ENCODE data around the gene SOCS7.

Gene SOCS7

GRCh38 chr17:38369124-38369886 is 17.7 kb downstream of the SOCS7 start:
- no peak for DNase-seq

DNA sequence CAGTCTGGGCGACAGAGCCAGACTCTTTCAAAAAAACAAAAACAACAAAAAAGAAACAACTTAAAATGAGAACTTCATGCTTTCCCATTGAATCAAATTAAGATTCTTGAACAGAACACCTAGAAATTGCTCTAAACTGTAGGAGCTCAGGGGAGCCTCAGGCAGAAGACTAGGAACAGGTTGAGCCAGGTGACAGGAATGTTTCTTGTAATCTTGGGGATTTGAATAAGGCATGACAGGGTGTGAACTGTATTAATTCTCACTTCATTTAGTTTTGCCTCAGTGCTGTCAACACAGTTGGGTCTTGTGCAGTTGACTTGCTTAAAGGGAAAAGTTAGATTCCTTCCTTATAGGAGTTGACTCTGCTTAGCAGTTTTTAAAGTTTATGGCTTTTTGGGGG is 27.8 kb downstream of the SOCS7 start:
- no peak for DNase-seq

DNA sequence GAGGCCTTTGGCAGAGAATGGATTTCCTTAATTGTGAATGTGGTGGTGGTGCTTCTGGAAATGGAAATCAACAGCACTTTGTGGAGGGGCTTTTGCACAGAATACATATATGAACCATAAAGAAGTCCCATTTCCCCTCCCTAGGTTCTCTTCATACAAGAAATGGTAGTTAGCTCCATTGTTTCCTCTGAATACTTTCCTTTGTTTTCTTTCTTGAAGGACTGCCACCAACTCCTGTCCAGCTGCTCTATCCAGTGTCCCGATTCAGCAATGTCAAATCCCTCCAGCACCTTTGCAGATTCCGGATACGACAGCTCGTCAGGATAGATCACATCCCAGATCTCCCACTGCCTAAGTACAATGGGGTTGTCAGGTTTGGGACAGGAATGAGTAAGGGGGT is 43.4 kb downstream of the SOCS7 start:
- DNase-seq: no peak

DNA sequence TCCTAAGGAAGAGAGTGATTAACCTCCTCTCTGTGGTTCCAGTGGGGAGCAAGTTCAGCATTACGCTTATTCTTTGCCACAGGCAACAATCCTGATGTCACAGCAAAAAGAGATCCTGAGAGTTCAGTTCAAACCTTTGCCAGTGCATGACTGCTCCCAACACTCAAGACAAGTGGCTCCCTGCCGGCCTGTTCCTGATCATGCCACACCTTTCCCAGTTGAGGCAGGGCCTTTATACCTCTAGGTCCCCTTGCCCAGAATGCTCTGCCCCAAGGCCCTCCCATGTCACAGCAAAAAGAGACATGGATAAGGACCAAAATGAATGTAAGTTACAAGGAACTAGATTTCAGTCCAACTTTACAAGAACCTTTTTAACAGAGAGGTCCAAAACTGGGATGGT is 45.6 kb downstream of the SOCS7 start:
- DNase-seq: no peak

DNA sequence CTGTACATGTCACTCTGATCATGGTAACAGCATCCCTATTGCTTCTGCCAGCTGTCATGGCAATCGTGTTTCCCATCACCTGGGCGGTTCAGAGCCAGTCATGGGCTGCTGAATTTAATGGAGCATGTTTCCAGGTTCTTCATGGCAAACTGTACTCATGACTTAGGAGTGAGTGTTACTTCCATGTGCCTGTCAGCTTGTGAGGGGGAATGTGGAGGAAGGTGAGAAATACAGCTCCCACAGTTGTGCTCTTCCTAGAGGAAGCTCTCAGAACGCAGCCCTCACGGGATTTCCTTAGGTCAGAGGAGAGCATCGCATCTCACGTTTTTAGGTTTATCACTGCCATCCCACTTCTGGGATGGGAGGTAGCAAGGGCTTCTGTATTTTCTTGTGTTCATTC is 48.6 kb downstream of the SOCS7 start:
- no peak for DNase-seq

GRCh38 chr17:38401459-38401858 is 49.8 kb downstream of the SOCS7 start:
- DNase-seq: no peak

GRCh38 chr17:38402897-38403296 is 51.3 kb downstream of the SOCS7 start:
- DNase-seq: no peak

- DNase-seq: no peak
These were observed 51.8 kb downstream of the SOCS7 start for GRCh38 chr17:38403491-38403890.

DNA sequence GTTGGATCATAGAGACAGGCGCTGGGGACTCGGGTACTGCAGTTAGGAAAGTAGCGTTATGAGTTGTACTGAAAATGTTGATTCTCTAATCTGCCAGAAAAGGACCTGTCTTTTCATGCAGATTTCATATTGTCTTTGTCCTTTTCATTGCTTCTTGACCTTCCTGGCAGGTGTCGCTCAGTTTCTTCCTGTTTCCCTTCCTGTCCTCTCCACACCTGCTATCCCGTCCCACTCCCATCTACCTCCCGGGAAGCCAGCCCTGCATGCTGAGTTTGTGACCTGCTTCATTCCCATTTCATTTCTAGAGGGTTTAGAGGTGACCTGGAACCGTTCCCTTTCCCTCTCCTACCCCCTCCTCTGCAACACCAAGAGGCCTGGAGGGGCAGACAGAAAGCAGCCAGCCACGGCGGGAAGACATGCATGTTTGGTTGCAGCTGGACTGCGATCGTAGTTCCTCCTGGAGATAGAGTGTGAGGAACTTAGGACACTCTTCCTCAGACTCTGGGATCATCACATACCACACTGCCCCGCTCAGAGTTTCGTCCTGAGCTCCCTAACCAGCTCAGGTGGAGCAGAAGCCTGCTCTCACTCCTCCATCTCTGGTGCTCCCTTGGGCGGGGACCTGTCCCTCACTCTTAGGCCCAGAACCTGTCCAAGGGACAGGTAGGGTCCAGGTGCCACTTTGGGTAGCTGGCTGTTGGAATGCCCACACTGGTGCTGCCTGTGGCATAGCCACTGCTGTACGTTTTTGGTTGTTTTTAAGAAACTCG is 52.7 kb downstream of the SOCS7 start:
- no peak for DNase-seq

DNA sequence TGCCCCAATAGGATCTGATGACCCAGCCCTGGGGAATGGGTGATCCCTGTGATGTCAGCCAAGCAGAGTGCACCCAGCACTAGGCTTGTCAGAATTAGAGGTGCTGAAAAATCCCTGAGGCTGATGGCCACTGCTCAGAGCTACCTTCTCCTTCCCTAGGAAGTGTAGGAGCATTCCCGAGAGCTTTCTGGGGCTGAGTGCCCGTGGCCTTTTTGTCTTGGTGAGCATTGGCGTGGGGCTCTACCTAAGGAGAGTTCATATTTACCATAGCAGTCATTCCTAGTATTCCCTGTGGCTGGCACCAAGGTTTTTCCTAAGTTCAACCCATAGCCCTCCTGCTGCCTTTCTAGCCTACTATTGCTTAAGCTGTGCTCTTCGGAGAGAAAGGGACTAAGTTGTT is 54.0 kb downstream of the SOCS7 start:
- DNase-seq: no peak

GRCh38 chr17:38410201-38410600 is 58.6 kb downstream of the SOCS7 start:
- no peak for DNase-seq

- DNase-seq: peak; percentile 96
These were observed 63.9 kb downstream of the SOCS7 start for GRCh38 chr17:38415250-38416194.

DNA sequence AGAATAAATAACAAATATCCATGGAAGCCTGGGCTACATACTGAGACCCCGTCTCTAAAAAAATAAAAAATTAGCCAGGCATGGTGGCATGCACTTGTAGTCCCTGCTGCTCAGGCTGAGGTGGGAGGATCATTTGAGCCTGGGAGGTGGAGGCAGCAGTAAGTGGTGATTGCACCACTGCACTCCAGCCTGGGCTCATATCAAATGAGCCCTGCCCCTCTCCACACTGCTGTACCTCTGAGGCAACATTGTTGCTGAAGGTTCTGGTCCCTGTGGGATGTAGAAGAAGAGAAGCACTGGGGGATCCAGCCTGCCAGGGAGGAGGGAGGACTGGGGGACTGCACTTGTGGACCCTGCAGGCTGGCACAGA is 65.2 kb downstream of the SOCS7 start:
- DNase-seq: peak; percentile 49

DNA sequence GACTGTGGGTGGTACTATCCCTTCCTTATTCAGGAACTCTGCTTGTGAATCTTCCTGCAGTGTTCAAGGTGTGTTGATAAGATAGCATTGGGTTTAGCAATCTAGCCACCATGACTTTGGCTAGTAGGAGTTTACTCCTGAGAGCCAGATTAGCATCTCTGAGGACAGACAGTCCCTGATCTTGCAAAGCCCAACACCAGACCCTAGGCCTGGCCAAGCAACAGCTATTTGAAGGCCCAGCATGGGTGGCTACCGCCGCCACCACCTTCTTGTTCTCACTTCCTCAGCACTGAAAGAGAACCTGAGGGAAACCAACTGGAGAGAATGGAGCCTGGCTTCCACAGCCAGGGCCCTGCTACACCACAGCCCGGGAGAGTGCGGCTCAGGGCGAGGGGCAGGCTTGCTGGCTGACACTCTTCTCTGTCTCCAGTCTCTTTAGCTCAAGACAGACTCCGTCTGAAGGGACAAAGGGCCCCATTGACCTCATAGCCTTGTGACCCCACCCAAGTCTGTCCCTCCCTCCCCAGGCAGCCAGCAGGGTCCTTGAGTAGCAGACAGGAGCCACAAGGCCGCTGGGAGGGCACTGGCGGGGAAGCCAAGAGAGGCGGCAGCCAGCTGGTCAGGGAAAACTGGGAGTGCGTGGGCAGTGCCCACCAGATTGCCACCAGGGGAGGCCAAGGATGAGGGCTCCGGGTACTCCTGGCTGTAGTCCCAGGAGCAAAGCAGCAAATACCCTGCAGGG is 65.7 kb downstream of the SOCS7 start:
- peak; percentile 50 for DNase-seq

- peak; percentile 50 for DNase-seq
These were observed 66.5 kb downstream of the SOCS7 start for GRCh38 chr17:38418062-38418692.

GRCh38 chr17:38418693-38419507 is 67.3 kb downstream of the SOCS7 start:
- DNase-seq: peak; percentile 31

DNA sequence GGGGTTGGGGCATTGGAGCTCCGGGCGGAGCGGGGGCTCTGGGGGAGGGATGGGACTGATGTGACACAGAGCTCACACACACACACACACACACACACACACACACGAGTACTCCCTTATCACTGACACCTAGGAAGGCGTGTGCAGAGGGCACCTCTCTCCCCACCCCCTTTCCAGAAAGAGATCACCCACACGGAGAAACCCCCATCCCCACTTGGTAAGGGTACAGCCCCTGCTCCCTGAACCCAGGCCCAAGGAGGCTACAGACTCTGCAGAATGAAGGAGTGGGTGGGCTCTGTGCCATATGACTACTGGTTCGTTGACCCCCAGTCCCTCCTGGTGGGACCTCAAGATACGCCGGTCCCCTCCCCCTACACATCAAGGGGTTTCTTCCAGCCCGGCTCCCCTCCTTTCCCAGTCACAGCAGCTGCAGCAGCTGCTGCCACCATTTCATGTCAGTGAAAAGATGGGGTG is 67.9 kb downstream of the SOCS7 start:
- no peak for DNase-seq

GRCh38 chr17:38420518-38420917 is 68.9 kb downstream of the SOCS7 start:
- no peak for DNase-seq

- DNase-seq: peak; percentile 45
These were observed 69.7 kb downstream of the SOCS7 start for GRCh38 chr17:38421171-38421841.
